HG02884 (cell line): ENCODE measurements around the gene MUC12.
"Not testable (repeated sequence)": the region's sequence is repeated elsewhere in the genome, so short reads cannot be mapped to it uniquely, and the experiment has no call there.

Source experiments
- ATAC-seq: cut with Tn5 transposase; IDR thresholded peaks from one replicate; pipeline ENCODE4 v1.9.1; 2021; ENCODE audit warnings: mild to moderate bottlenecking, moderate library complexity; ENCODE audit not compliant: unreplicated experiment

MUC12 gene

DNA sequence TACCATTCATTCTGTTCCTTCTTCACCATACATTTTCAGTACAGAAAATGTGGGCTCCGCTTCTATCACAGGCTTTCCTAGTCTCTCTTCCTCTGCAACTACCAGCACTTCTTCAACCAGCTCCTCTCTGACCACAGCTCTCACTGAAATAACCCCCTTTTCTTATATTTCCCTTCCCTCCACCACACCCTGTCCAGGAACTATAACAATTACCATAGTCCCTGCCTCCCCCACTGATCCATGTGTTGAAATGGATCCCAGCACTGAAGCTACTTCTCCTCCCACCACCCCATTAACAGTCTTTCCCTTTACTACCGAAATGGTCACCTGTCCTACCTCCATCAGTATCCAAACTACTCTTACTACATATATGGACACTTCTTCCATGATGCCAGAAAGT, 9.5 kb upstream of the MUC12 start:
- ATAC-seq: no peak

DNA sequence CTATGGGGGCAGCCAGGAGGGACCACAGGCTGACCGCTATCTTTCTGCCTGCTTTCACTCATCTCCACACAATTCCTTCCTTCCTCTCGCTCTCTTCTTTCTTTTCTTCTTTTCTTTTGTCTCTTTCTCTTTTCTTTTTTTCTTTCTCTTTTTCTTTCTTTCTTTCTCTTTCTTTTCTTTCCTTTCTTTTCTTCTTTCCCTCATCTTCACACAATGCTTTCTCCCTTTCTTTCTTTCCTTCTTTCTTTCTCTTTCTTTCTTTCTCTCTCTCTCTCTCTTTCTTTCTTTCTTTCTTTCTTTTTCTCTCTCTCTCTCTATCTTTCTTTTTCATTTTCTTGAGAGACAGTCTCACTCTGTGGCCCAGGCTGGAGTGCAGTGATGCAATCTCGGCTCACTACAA, 6.8 kb upstream of the MUC12 start:
- no peak for ATAC-seq

GRCh38 chr7:100963386-100963785, 6.0 kb upstream of the MUC12 start:
- no peak for ATAC-seq

- no peak for ATAC-seq
These were observed 5.5 kb upstream of the MUC12 start for GRCh38 chr7:100963874-100964273.

- no peak for ATAC-seq
These were observed 4.7 kb upstream of the MUC12 start for GRCh38 chr7:100964630-100965029.

DNA sequence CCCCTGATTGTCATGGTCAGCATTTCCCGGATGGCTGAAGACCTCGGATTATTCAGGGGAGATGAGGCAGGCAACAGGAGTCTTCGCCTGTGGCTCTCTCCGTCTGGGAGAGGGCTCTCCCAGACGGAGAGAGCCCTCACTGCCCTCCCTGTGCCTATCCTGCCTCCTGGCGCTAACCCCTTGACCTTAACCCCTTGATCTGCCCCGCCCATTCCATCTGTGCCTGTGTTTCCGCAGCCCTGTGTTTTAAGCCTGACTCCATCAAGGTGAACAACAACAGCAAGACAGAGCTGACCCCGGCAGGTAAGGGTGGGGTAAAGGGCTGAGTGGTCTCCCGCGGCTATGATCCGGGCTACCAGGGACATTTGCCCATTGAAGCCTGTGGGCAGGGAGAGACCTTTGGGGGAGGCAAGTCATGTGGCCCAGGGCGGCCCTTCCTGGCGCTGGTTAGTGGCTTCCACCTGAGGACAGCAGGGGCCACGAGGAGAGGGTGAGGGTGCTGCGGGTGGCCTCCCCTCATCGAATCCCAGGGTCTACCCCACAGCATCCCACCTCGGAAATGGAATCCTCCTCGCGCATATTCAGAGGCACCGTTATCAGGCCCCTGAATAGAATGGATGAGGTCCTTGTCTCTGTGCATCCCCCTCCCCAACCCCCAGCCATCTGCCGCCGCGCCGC, 4.2 kb upstream of the MUC12 start:
- ATAC-seq: no peak

- ATAC-seq: no peak
These were observed 3.4 kb upstream of the MUC12 start for GRCh38 chr7:100965723-100966541.

GRCh38 chr7:100966542-100967291, 2.6 kb upstream of the MUC12 start:
- no peak for ATAC-seq

- ATAC-seq: no peak
These were observed 2.0 kb upstream of the MUC12 start for GRCh38 chr7:100967292-100967863.

- no peak for ATAC-seq
These were observed 1.3 kb upstream of the MUC12 start for GRCh38 chr7:100968031-100968430.

GRCh38 chr7:100968650-100969049, 715 bp upstream of the MUC12 start:
- ATAC-seq: no peak

DNA sequence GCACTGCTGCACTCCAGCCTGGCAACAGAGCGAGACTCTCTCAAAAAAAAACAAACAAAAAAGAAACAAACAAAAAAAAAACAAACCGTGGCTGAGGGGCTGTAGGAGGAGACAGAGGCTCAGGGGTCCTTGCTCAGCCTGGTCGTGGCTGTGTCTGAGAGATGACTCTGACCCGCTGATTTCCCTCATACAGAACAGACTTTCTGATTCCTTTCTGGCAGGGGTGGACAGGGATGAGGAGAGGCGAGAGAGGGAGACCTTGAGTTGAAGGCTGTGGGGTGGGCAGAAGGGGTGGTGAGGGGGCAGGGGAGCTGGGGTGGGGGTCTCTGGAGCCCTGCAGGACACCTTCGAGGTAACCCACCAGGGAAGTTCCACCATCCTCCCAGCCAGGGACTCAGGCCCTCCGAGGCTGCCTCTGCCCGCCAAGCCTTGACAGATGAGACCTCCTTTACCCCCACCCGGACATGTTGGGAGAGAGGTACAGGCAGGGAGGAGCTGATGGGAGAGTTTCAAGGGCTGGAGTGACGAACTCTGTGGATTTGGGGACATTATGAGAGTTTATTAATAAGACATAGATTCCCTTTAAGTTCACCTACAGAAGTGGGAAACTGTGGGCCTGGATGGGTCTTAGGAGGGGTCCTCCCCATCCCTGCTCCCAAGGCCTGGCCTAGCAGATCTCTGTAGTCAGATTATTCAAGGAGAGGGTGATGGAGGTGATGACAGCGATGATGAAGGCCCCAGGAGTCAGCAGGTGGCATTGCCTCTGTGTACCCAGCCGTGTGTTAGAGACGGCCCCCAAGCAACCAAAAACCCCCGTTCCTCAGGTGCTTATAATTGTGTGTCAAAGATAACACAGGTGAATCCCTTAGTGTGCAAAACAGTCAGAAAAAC, 2.0 kb downstream of the MUC12 start:
- ATAC-seq: no peak

- no peak for ATAC-seq
These were observed 2.6 kb downstream of the MUC12 start for GRCh38 chr7:100972002-100972347.

DNA sequence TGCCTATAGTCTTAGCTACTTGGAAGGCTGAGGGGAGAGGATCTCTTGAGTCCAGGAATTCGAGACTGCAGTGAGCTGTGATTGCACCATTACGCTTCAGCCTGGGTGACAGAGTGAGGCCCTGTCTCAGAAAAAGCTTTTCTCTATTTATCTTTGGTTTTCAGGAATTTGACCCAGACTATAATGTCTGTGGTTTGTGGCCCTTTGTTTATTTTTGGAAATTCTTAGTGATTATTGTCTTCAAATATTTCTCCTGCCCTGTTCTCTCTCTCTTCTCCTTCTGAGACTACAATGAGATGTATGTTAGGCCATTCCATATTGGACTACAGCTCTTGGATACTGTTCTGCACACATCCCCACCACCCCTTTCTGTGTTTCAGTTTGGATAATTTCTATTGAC, 4.7 kb downstream of the MUC12 start:
- no peak for ATAC-seq

DNA sequence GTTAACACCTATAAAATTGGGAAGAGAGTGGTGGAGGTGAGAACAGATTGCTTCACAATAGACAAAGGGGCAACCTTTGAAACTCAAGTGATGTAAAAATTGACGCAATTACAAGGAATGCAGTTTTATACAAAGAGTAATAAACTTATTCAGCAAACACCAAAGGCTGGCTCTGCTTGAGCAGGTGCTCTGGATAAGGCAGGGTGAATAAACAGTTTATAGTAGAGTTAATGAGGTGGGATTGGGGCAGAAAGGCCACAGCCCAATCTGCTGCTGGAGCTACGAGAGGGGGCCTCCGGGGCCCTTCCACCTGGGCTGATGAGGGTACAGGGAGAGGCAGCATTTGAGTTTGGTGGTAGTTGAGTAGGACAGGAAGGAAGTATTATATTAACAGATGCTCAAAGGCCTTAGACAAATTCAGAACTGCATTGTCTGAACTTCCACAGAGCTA, 6.0 kb downstream of the MUC12 start:
- ATAC-seq: no peak

- ATAC-seq: no peak
These were observed 8.9 kb downstream of the MUC12 start for GRCh38 chr7:100978300-100978699.

- ATAC-seq: no peak
These were observed 14.3 kb downstream of the MUC12 start for GRCh38 chr7:100983451-100984187.

DNA sequence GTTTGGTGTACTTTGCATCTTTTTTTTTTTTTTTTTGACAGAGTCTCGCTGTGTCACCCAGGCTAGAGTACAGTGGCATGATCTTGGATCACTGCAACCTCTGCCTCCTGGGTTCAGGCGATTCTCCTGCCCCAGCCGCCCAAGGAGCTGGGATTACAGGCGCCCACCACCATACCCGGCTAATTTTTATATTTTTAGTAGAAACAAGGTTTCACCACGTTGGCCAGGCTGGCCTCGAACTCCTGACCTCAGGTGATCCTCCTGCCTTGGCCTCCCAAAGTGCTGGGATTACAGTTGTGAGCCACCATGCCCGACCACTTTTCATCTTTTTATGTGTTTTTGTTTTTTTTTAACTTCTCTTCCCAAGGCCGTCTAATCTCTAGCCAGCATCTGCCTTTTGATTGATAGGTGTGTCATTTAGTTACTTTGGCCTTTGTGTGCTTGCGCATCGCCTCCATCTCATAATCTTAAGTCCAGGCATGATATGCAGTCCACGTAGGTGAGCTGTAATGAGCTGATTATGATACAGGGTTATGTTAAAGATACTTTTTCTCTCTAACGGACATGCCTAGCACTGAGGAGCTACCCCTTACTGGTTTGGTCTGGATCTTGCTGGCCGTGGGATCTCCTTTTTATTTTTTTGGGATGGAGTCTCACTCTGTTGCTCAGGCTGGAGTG, 15.0 kb downstream of the MUC12 start:
- ATAC-seq: not testable (repeated sequence)
